ENCODE data around the gene CDKN2B-AS1. TPM values are rescaled to one million over a fixed set of nuclear protein-coding genes. Genes with fewer than 3 reads are reported as not detected.

Gene CDKN2B-AS1
- total RNA-seq, 1 experiment from 2014 or later = not detected

- H3K27ac Mint-ChIP-seq (ENCODE audit: low read depth, unreplicated experiment) = no peak overlapping the region
- H3K4me3 Mint-ChIP-seq (ENCODE audit: unreplicated experiment) = no peak overlapping the region
- H3K4me1 Mint-ChIP-seq (ENCODE audit: insufficient read depth, unreplicated experiment) = no peaks in the 10 kb centered on the region
These were observed 46.2 kb downstream of the CDKN2B-AS1 start for GRCh38 chr9:22040760-22041159.

DNA sequence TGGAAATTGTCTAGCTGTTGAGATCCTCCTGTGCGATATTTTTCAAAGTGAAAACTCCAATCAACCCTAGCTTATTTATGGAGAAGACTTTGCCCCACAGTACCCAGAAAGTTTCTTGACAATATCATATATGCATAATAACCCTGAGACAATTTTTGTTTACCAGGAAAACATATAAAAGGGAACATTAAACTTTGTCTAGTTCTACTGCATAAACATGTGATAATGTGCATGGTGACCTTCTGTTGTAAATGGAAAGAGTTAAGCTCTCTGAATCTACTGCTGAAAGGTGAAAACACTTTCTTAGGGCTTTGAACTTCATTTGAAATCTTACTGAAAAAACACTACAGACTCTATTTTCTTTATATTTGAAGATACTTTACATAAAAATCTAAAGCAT is 46.8 kb downstream of the CDKN2B-AS1 start:
- TF ChIP-seq CTCF (IDR thresholded peaks at IDR 0.05; ENCODE audit: unreplicated experiment) = no peak
- POLR2A ChIA-PET = no interaction called here
- DNase-seq (ENCODE audit: unreplicated experiment) = no peak
- Mint-ChIP-seq H3K27me3 (ENCODE audit: insufficient read depth, unreplicated experiment) (no peaks in the 10 kb centered on the region), H3K9me3 (ENCODE audit: unreplicated experiment) (no peaks in the 10 kb centered on the region), H3K4me3 (ENCODE audit: unreplicated experiment) (no peak overlapping the region), H3K4me1 (ENCODE audit: insufficient read depth, unreplicated experiment) (no peaks in the 10 kb centered on the region), H3K27ac (ENCODE audit: low read depth, unreplicated experiment) (no peak overlapping the region), H3K36me3 (ENCODE audit: insufficient read depth, unreplicated experiment) (no peaks in the 10 kb centered on the region)
- CTCF ChIA-PET = no interaction called here
- intact Hi-C loops (cut with micrococcal nuclease) = no loop called here
- BruUV-seq (replicated peaks) = no TSS peak

More at GRCh38 chr9:22040760-22041159, 46.2 kb downstream of the CDKN2B-AS1 start:
- POLR2A ChIA-PET = no interaction called here
- BruUV-seq (replicated peaks) = no TSS peak
- Mint-ChIP-seq H3K27me3 (ENCODE audit: insufficient read depth, unreplicated experiment) (no peaks in the 10 kb centered on the region), H3K36me3 (ENCODE audit: insufficient read depth, unreplicated experiment) (no peaks in the 10 kb centered on the region), H3K9me3 (ENCODE audit: unreplicated experiment) (no peaks in the 10 kb centered on the region)
- CTCF ChIA-PET = no interaction called here
- TF ChIP-seq CTCF (IDR thresholded peaks at IDR 0.05; ENCODE audit: unreplicated experiment) = no peak
- intact Hi-C loops (cut with micrococcal nuclease) = no loop called here
- DNase-seq (ENCODE audit: unreplicated experiment) = no peak

DNA sequence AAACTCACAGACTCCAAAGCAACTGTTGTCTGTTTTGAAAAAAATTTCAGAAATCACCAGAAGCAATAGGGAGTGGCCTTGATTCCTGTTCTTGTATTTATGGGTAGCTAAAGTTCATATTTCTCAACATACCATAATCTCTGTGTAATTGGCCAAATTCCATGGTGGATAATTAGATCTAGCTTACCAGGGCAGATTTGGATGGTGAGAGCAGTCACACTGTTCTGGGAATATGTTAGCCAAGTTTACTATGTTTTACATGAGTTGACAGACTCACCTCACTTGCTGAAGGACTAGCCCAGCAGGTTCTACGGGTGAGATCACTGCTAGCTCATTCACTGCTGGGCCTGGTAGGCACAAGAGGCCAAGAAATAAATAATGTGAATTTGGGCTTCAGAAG is 47.2 kb downstream of the CDKN2B-AS1 start:
- Mint-ChIP-seq H3K4me1 (ENCODE audit: insufficient read depth, unreplicated experiment) (no peaks in the 10 kb centered on the region), H3K36me3 (ENCODE audit: insufficient read depth, unreplicated experiment) (no peaks in the 10 kb centered on the region), H3K4me3 (ENCODE audit: unreplicated experiment) (no peak overlapping the region), H3K27me3 (ENCODE audit: insufficient read depth, unreplicated experiment) (no peaks in the 10 kb centered on the region), H3K9me3 (ENCODE audit: unreplicated experiment) (no peaks in the 10 kb centered on the region), H3K27ac (ENCODE audit: low read depth, unreplicated experiment) (no peak overlapping the region)
- no TSS peak for BruUV-seq (replicated peaks)
- intact Hi-C loops (cut with micrococcal nuclease) = no loop called here
- ChIA-PET POLR2A (no interaction called here), CTCF (no interaction called here)
- DNase-seq (ENCODE audit: unreplicated experiment) = no peak
- TF ChIP-seq CTCF (IDR thresholded peaks at IDR 0.05; ENCODE audit: unreplicated experiment) = no peak

GRCh38 chr9:22043928-22044327 is 49.3 kb downstream of the CDKN2B-AS1 start:
- H3K27ac Mint-ChIP-seq (ENCODE audit: low read depth, unreplicated experiment) = no peak overlapping the region

More at GRCh38 chr9:22043928-22044327, 49.3 kb downstream of the CDKN2B-AS1 start:
- H3K27me3 Mint-ChIP-seq (ENCODE audit: insufficient read depth, unreplicated experiment) = no peaks in the 10 kb centered on the region
- H3K4me1 Mint-ChIP-seq (ENCODE audit: insufficient read depth, unreplicated experiment) = no peaks in the 10 kb centered on the region
- H3K36me3 Mint-ChIP-seq (ENCODE audit: insufficient read depth, unreplicated experiment) = no peaks in the 10 kb centered on the region
- BruUV-seq (replicated peaks) = no TSS peak
- ChIA-PET POLR2A (no interaction called here), CTCF (no interaction called here)
- TF ChIP-seq CTCF (IDR thresholded peaks at IDR 0.05; ENCODE audit: unreplicated experiment) = no peak
- H3K9me3 Mint-ChIP-seq (ENCODE audit: unreplicated experiment) = no peaks in the 10 kb centered on the region
- no peak for DNase-seq (ENCODE audit: unreplicated experiment)
- no peak overlapping the region for H3K4me3 Mint-ChIP-seq (ENCODE audit: unreplicated experiment)
- intact Hi-C loops (cut with micrococcal nuclease) = no loop called here
